SJSA1 (cell line): Measurements from ENCODE around the gene TNC. TPM values are rescaled to one million over a fixed set of nuclear protein-coding genes. Genes with fewer than 3 reads are reported as not detected.

ENCODE experiments used
- DNase-seq, 2 experiments: peaks; one replicate each; pipeline ENCODE4 v3.0.0-alpha.2; 2015 to 2020; ENCODE audit warnings: low spot score in 2 of 2, low read depth in 1 of 2
- H3K27ac ChIP-seq: fragments of 250-450 bp; sonication (Bioruptor Pico); 2 replicates; pipeline ENCODE4 v1.5.1; 2020; ENCODE audit warnings: mild to moderate bottlenecking, moderate library complexity
- H3K27me3 ChIP-seq: fragments of 250-450 bp; sonication (Bioruptor Pico); replicated peaks from 2 replicates; pipeline ENCODE4 v1.5.1; 2020; ENCODE audit warnings: mild to moderate bottlenecking, moderate library complexity
- H3K36me3 ChIP-seq: fragments of 250-450 bp; sonication (Bioruptor Pico); 2 replicates; pipeline ENCODE4 v1.5.1; 2020; ENCODE audit warnings: mild to moderate bottlenecking
- H3K4me1 ChIP-seq: fragments of 250-450 bp; sonication (Bioruptor Pico); replicated peaks from 2 replicates; pipeline ENCODE4 v1.6.1; 2021; ENCODE audit warnings: mild to moderate bottlenecking
- H3K4me3 ChIP-seq: fragments of 250-450 bp; sonication (Bioruptor Pico); 2 replicates; pipeline ENCODE4 v1.5.1; 2020; ENCODE audit warnings: mild to moderate bottlenecking
- H3K9me3 ChIP-seq: fragments of 250-450 bp; sonication (Bioruptor Pico); replicated peaks from 2 replicates; pipeline ENCODE4 v1.5.1; 2020; ENCODE audit warnings: mild to moderate bottlenecking
- total RNA-seq: library from RNA; depleted of rRNA; stranded (reverse); fragments of >200 nt; shearing (Covaris generic); gene quantifications from 2 replicates; pipeline ENCODE4 v1.2.3, GENCODE V29; 2014

The TNC gene
- total RNA-seq, 1 experiment from 2014 or later, result 37.6 TPM

- Histone ChIP-seq H3K36me3 (no peaks in the 10 kb centered on the region; the same call in 1 of the 2 replicates), H3K27me3 (no peaks in the 10 kb centered on the region), H3K9me3 (no peaks in the 10 kb centered on the region), H3K4me1 (peaks cover 3% of the 10 kb centered on the region; the same call in 1 of the 2 replicates), H3K4me3 (no peak overlapping the region), H3K27ac (no peak overlapping the region)
- no peak for DNase-seq
These were observed 75.0 kb downstream of the TNC start for GRCh38 chr9:115042781-115043509.

GRCh38 chr9:115039516-115040120 is 78.3 kb downstream of the TNC start:
- Histone ChIP-seq H3K27ac (no peak overlapping the region), H3K4me1 (peaks cover 19% of the 10 kb centered on the region), H3K27me3 (no peaks in the 10 kb centered on the region), H3K4me3 (no peak overlapping the region), H3K36me3 (peaks cover 5% of the 10 kb centered on the region), H3K9me3 (no peaks in the 10 kb centered on the region)
- no peak for DNase-seq

GRCh38 chr9:115038178-115038577 is 79.8 kb downstream of the TNC start:
- no peak overlapping the region for H3K27ac ChIP-seq

GRCh38 chr9:115036691-115037090 is 81.3 kb downstream of the TNC start:
- H3K9me3 ChIP-seq, result no peaks in the 10 kb centered on the region
- H3K4me3 ChIP-seq, result no peak overlapping the region
- H3K27me3 ChIP-seq, result no peaks in the 10 kb centered on the region
- H3K36me3 ChIP-seq, result peaks cover 8% of the 10 kb centered on the region
- peaks cover 19% of the 10 kb centered on the region for H3K4me1 ChIP-seq
- DNase-seq, result no peak
- peak overlapping the region; percentile 82; the same call in 1 of the 2 replicates for H3K27ac ChIP-seq

More at GRCh38 chr9:115038178-115038577, 79.8 kb downstream of the TNC start:
- H3K4me3 ChIP-seq, result no peak overlapping the region
- peaks cover 8% of the 10 kb centered on the region for H3K36me3 ChIP-seq
- no peaks in the 10 kb centered on the region for H3K9me3 ChIP-seq
- H3K4me1 ChIP-seq, result peaks cover 19% of the 10 kb centered on the region
- H3K27me3 ChIP-seq, result no peaks in the 10 kb centered on the region
- DNase-seq, result no peak

GRCh38 chr9:115035841-115036612 is 81.9 kb downstream of the TNC start:
- Histone ChIP-seq H3K27me3 (no peaks in the 10 kb centered on the region), H3K4me3 (no peak overlapping the region), H3K9me3 (no peaks in the 10 kb centered on the region), H3K27ac (peak overlapping the region; percentile 82), H3K4me1 (peaks cover 19% of the 10 kb centered on the region), H3K36me3 (peaks cover 8% of the 10 kb centered on the region)
- DNase-seq, result peak in 1 of 2 experiments; percentile 37

- peaks cover 19% of the 10 kb centered on the region for H3K4me1 ChIP-seq
- no peaks in the 10 kb centered on the region for H3K9me3 ChIP-seq
- H3K36me3 ChIP-seq, result peaks cover 9% of the 10 kb centered on the region
- H3K27ac ChIP-seq, result no peak overlapping the region
- H3K4me3 ChIP-seq, result no peak overlapping the region
- no peak for DNase-seq
- H3K27me3 ChIP-seq, result no peaks in the 10 kb centered on the region
These were observed 83.2 kb downstream of the TNC start for GRCh38 chr9:115034801-115035200.

GRCh38 chr9:115033800-115034199 is 84.2 kb downstream of the TNC start:
- Histone ChIP-seq H3K27ac (no peak overlapping the region), H3K4me1 (peaks cover 19% of the 10 kb centered on the region), H3K36me3 (peaks cover 13% of the 10 kb centered on the region), H3K9me3 (no peaks in the 10 kb centered on the region), H3K27me3 (no peaks in the 10 kb centered on the region), H3K4me3 (no peak overlapping the region)
- no peak for DNase-seq

- Histone ChIP-seq H3K4me3 (no peak overlapping the region), H3K36me3 (peaks cover 13% of the 10 kb centered on the region), H3K4me1 (peaks cover 19% of the 10 kb centered on the region), H3K27me3 (no peaks in the 10 kb centered on the region), H3K27ac (no peak overlapping the region), H3K9me3 (no peaks in the 10 kb centered on the region)
- no peak for DNase-seq
These were observed 85.7 kb downstream of the TNC start for GRCh38 chr9:115032296-115032695.

- H3K36me3 ChIP-seq, result peaks cover 8% of the 10 kb centered on the region; the same call in 1 of the 2 replicates
- H3K27ac ChIP-seq, result no peak overlapping the region
- peaks cover 2% of the 10 kb centered on the region for H3K4me1 ChIP-seq
These were observed 88.0 kb downstream of the TNC start for GRCh38 chr9:115030006-115030405.

GRCh38 chr9:115025721-115026120 is 92.2 kb downstream of the TNC start:
- no peaks in the 10 kb centered on the region for H3K27me3 ChIP-seq
- H3K9me3 ChIP-seq, result no peaks in the 10 kb centered on the region
- no peak for DNase-seq
- no peaks in the 10 kb centered on the region for H3K4me1 ChIP-seq
- no peak overlapping the region for H3K27ac ChIP-seq
- H3K4me3 ChIP-seq, result no peak overlapping the region
- peaks cover 8% of the 10 kb centered on the region for H3K36me3 ChIP-seq

More at GRCh38 chr9:115030006-115030405, 88.0 kb downstream of the TNC start:
- no peaks in the 10 kb centered on the region for H3K9me3 ChIP-seq
- H3K27me3 ChIP-seq, result no peaks in the 10 kb centered on the region
- H3K4me3 ChIP-seq, result no peak overlapping the region
- DNase-seq, result no peak

GRCh38 chr9:115024925-115025535 is 92.9 kb downstream of the TNC start:
- DNase-seq, result no peak
- peaks cover 8% of the 10 kb centered on the region for H3K36me3 ChIP-seq
- no peak overlapping the region for H3K4me3 ChIP-seq
- H3K4me1 ChIP-seq, result no peaks in the 10 kb centered on the region
- no peaks in the 10 kb centered on the region for H3K9me3 ChIP-seq
- no peaks in the 10 kb centered on the region for H3K27me3 ChIP-seq
- no peak overlapping the region for H3K27ac ChIP-seq

- DNase-seq, result peak in 1 of 2 experiments; percentile 49
- no peak overlapping the region for H3K27ac ChIP-seq
- peaks cover 2% of the 10 kb centered on the region for H3K36me3 ChIP-seq
- peaks cover 16% of the 10 kb centered on the region for H3K4me1 ChIP-seq
- H3K4me3 ChIP-seq, result no peak overlapping the region
- H3K27me3 ChIP-seq, result no peaks in the 10 kb centered on the region
- no peaks in the 10 kb centered on the region for H3K9me3 ChIP-seq
These were observed 95.1 kb downstream of the TNC start for GRCh38 chr9:115022760-115023434.
